H1 (cell line): Measurements from ENCODE around the gene TIMMDC1. TPM values are rescaled to one million over a fixed set of nuclear protein-coding genes. Genes with fewer than 3 reads are reported as not detected.

Source experiments
- CTCF ChIA-PET: fragments of 300-600 bp; sonication (Branson Sonifier 250); formaldehyde crosslinking; loops from one replicate; lab custom pipeline; 2021; ENCODE audit not compliant: partially characterized antibody; lab: Charles Lee
- POLR2A ChIA-PET: fragments of 300-600 bp; sonication (Branson Sonifier 250); formaldehyde crosslinking; loops from one replicate; lab custom pipeline; 2021; ENCODE audit warnings: inconsistent platforms; ENCODE audit not compliant: partially characterized antibody; lab: Charles Lee
- DNase-seq, 2 experiments: peaks; one replicate each; pipeline versions ENCODE4 v3.0.0 to v3.0.0-alpha.2; 2010 to 2022; ENCODE audit warnings: low spot score in 2 of 2, low read depth in 1 of 2, mixed read lengths in 1 of 2
- FAIRE-seq: peaks from 2 replicates; lab custom pipeline; 2011; peaks lifted over from hg19 to GRCh38; lab: Jason Lieb, UNC
- H2AFZ ChIP-seq: 2 replicates; pipeline ENCODE4 v1.8.1; 2012; ENCODE audit warnings: low read length, inconsistent platforms
- H2AK5ac ChIP-seq: 2 replicates; pipeline ENCODE4 v1.6.1; 2013; ENCODE audit warnings: low read depth, low read length
- H2BK120ac ChIP-seq: replicated peaks from 2 replicates; pipeline ENCODE3; 2013; ENCODE audit warnings: low read depth, low read length, inconsistent platforms
- H2BK12ac ChIP-seq: 2 replicates; pipeline ENCODE4 v1.6.1; 2013; ENCODE audit warnings: low read depth, low read length
- H2BK15ac ChIP-seq: 2 replicates; pipeline ENCODE4 v1.6.1; 2013; ENCODE audit warnings: low read length
- H2BK20ac ChIP-seq: 2 replicates; pipeline ENCODE4 v1.6.1; 2013; ENCODE audit warnings: low read length
- H2BK5ac ChIP-seq: 2 replicates; pipeline ENCODE4 v1.6.1; 2013; ENCODE audit warnings: low read depth, low read length
- H3K14ac ChIP-seq: 2 replicates; pipeline ENCODE4 v1.6.1; 2013; ENCODE audit warnings: inconsistent platforms; ENCODE audit not compliant: insufficient read length
- H3K18ac ChIP-seq: 2 replicates; pipeline ENCODE4 v1.6.1; 2013; ENCODE audit warnings: low read length; ENCODE audit errors: extremely low read depth
- H3K23ac ChIP-seq: 2 replicates; pipeline ENCODE4 v1.6.1; 2013; ENCODE audit warnings: inconsistent platforms; ENCODE audit not compliant: insufficient read length
- H3K23me2 ChIP-seq: 2 replicates; pipeline ENCODE4 v1.6.1; 2013; ENCODE audit warnings: low read depth, low read length
- H3K27ac ChIP-seq: 2 replicates; pipeline ENCODE4 v1.6.1; 2011; ENCODE audit warnings: low read depth, low read length, inconsistent platforms
- H3K27me3 ChIP-seq, 4 experiments: replicated peaks in 1 of 4; 1 replicate in 1 of 4; 2 replicates in 3 of 4; pipeline versions ENCODE4 v1.6.1 to v1.8.1; 2011 to 2013; ENCODE audit warnings: low read length in 3 of 4, mild to moderate bottlenecking in 3 of 4, inconsistent platforms in 2 of 4, mixed read lengths in 2 of 4, moderate library complexity in 1 of 4; ENCODE audit not compliant: control insufficient read depth in 3 of 4, insufficient read depth in 3 of 4; ENCODE audit errors: extremely low read depth in 1 of 4
- H3K36me3 ChIP-seq, 4 experiments: 2 replicates each; pipeline versions ENCODE4 v1.6.1 to v1.8.1; 2011 to 2013; ENCODE audit warnings: mild to moderate bottlenecking in 4 of 4, low read length in 3 of 4, moderate library complexity in 2 of 4, control low read depth in 1 of 4, inconsistent platforms in 1 of 4; ENCODE audit not compliant: insufficient read depth in 4 of 4, control insufficient read depth in 2 of 4
- H3K4ac ChIP-seq: replicated peaks from 2 replicates; pipeline ENCODE3; 2013; ENCODE audit warnings: low read length, low read depth, mixed read lengths, inconsistent platforms; ENCODE audit not compliant: insufficient read length
- H3K4me1 ChIP-seq, 4 experiments: replicated peaks in 1 of 4; 1 replicate in 1 of 4; 2 replicates in 3 of 4; pipeline versions ENCODE4 v1.6.1 to v1.8.1; 2011 to 2013; ENCODE audit warnings: low read length in 3 of 4, inconsistent platforms in 2 of 4, mixed read lengths in 1 of 4; ENCODE audit not compliant: insufficient read depth in 4 of 4, control insufficient read depth in 3 of 4
- H3K4me2 ChIP-seq, 2 experiments: 2 replicates each; pipeline versions ENCODE4 v1.6.1 to v1.8.1; 2011 to 2013; ENCODE audit warnings: low read depth in 2 of 2, low read length in 2 of 2, control low read depth in 1 of 2, inconsistent platforms in 1 of 2, mild to moderate bottlenecking in 1 of 2; ENCODE audit not compliant: insufficient read depth in 1 of 2
- H3K4me3 ChIP-seq, 4 experiments: fragments of 200-600, 300-600 bp in 1 of 4; sonication (generic), shearing (Covaris generic), sonication (Bioruptor Twin) in 1 of 4; 2 replicates each; pipeline versions ENCODE4 v1.5.1 to v1.8.1; 2011 to 2016; ENCODE audit warnings: low read length in 4 of 4, low read depth in 3 of 4, control low read depth in 2 of 4, inconsistent platforms in 2 of 4, mild to moderate bottlenecking in 2 of 4, mixed read lengths in 1 of 4, moderate library complexity in 1 of 4; ENCODE audit not compliant: insufficient read depth in 2 of 4; ENCODE audit errors: extremely low read depth in 1 of 4
- H3K56ac ChIP-seq: replicated peaks from 2 replicates; pipeline ENCODE3; 2013; ENCODE audit warnings: low read depth, mild to moderate bottlenecking, mixed read lengths, low read length, inconsistent platforms; ENCODE audit not compliant: insufficient read length
- H3K79me1 ChIP-seq: 2 replicates; pipeline ENCODE4 v1.6.1; 2013; ENCODE audit warnings: low read depth, low read length, control low read depth
- H3K79me2 ChIP-seq, 2 experiments: 2 replicates each; pipeline versions ENCODE4 v1.6.1 to v1.8.1; 2012 to 2013; ENCODE audit warnings: low read length in 2 of 2, mild to moderate bottlenecking in 2 of 2, inconsistent platforms in 1 of 2; ENCODE audit not compliant: insufficient read depth in 2 of 2, control insufficient read depth in 1 of 2
- H3K9ac ChIP-seq, 4 experiments: replicated peaks in 1 of 4; 1 replicate in 1 of 4; 2 replicates in 3 of 4; pipeline versions ENCODE4 v1.6.1 to v1.8.1; 2011 to 2013; ENCODE audit warnings: low read depth in 3 of 4, low read length in 3 of 4, control low read depth in 2 of 4, mild to moderate bottlenecking in 2 of 4, moderate library complexity in 2 of 4, inconsistent platforms in 1 of 4; ENCODE audit errors: extremely low read depth in 1 of 4
- H3K9me3 ChIP-seq, 2 experiments: 2 replicates each; pipeline versions ENCODE4 v1.6.1 to v1.8.1; 2012 to 2013; ENCODE audit warnings: mild to moderate bottlenecking in 2 of 2, moderate library complexity in 2 of 2, control low read depth in 1 of 2, inconsistent platforms in 1 of 2, low read depth in 1 of 2, low read length in 1 of 2, mixed read lengths in 1 of 2; ENCODE audit not compliant: insufficient read depth in 2 of 2
- H4K20me1 ChIP-seq, 2 experiments: replicated peaks in 1 of 2; 2 replicates each; pipeline versions ENCODE3 to v1.8.1; 2011 to 2013; ENCODE audit warnings: inconsistent platforms in 2 of 2, low read length in 2 of 2, mild to moderate bottlenecking in 1 of 2; ENCODE audit not compliant: insufficient read depth in 2 of 2, control insufficient read depth in 1 of 2
- H4K5ac ChIP-seq: 2 replicates; pipeline ENCODE4 v1.6.1; 2013; ENCODE audit warnings: low read length, low read depth, mixed read lengths, inconsistent platforms; ENCODE audit not compliant: insufficient read length
- H4K8ac ChIP-seq: 2 replicates; pipeline ENCODE4 v1.8.0; 2013; ENCODE audit warnings: mild to moderate bottlenecking, moderate library complexity, low read length, inconsistent platforms; ENCODE audit not compliant: insufficient read depth; ENCODE audit errors: extremely low read depth
- H4K91ac ChIP-seq: replicated peaks from 2 replicates; pipeline ENCODE3; 2013; ENCODE audit warnings: low read length, mixed read lengths, inconsistent platforms; ENCODE audit not compliant: insufficient read length
- GTF2F1 ChIP-seq: IDR thresholded peaks from 2 replicates; pipeline ENCODE4 v1.6.1; 2012; ENCODE audit warnings: low read depth, low read length, improper control_type of control experiment, borderline replicate concordance
- WGBS, 2 experiments: shearing (Covaris generic) in 1 of 2; methylation state at CpG; one replicate each; pipeline versions ENCODE4 v1.1.6 to v1.1.7; 2013 to 2015; ENCODE audit warnings: low lambda C conversion rate in 2 of 2, mixed read lengths in 2 of 2, inconsistent platforms in 1 of 2, low coverage in 1 of 2, missing lambda C conversion rate in 1 of 2; ENCODE audit not compliant: insufficient replicate concordance in 2 of 2, insufficient coverage in 1 of 2, insufficient read length in 1 of 2; ENCODE audit errors: extremely low coverage in 1 of 2, missing lambda C conversion rate in 1 of 2; 5-methylcytosine and 5-hydroxymethylcytosine counted together
- polyA plus RNA-seq, 7 experiments: library from polyadenylated mRNA; depleted of rRNA in 3 of 7; stranded (reverse) in 5 of 7; unstranded in 2 of 7; fragments of >200 nt in 5 of 7; fragments of 200-250 nt in 2 of 7; gene quantifications; 1 replicate in 5 of 7; 2 replicates in 1 of 7; 4 replicates in 1 of 7; pipeline versions ENCODE4 v1.2.1 to v1.2.3, GENCODE V29; 2011 to 2013; ENCODE audit warnings: missing spikeins in 2 of 7, mixed read lengths in 2 of 7
- total RNA-seq: library from RNA; stranded (reverse); fragmentation: NEBNext Ultra II Directional; extraction: Animal tissue kit (Norgen Biotek cat#: 25700); gene quantifications from 2 replicates; pipeline ENCODE4 v1.2.1, GENCODE V29; 2021

TIMMDC1 gene
- total and polyA plus RNA-seq, 2 of the 8 experiments (the other 6 are each of a cell fraction or from before 2014, with no cell fraction given) = 80.7 to 128 TPM

DNA sequence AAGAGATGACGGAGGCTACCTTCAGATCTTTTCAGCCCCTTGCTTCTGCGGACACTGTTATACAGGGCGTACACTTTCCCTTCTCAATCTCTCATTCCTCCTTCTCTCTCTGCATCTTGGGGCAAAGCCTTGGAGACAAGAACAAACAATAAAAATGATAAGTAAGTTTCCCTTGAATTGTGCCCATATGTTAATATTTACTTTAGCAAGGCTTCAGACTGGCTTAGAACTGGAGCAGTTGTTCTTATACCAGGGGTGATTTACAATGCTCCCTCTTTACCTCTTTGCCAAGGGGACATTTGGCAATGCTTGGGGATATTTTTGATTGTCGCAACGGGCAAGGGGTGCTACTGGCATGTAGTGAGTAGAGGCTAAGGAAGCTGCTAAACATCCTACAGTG, 29.4 kb downstream of the TIMMDC1 start:
- H4K8ac ChIP-seq = no peak overlapping the region
- H2BK20ac ChIP-seq = no peak overlapping the region
- peaks cover 0 to 4% (median 0%) of the 10 kb centered on the region in 4 experiments; a peak in 2 of 7 replicates for H3K4me1 ChIP-seq
- H2BK12ac ChIP-seq = no peak overlapping the region
- H3K79me1 ChIP-seq = no peaks in the 10 kb centered on the region
- FAIRE-seq (no peak), DNase-seq (no peak)
- 91% methylated on average over 5 of the region's 5 CpGs; no CpG with 5 or more reads in 1 of the 2 experiments for WGBS, 2 experiments
- H2AFZ ChIP-seq = no peak overlapping the region
- no peaks in the 10 kb centered on the region for H3K27me3 ChIP-seq
- H3K79me2 ChIP-seq = no peaks in the 10 kb centered on the region
- H2BK120ac ChIP-seq = no peak overlapping the region
- H2AK5ac ChIP-seq = no peak overlapping the region
- H2BK15ac ChIP-seq = no peak overlapping the region
- no peaks in the 10 kb centered on the region for H3K23me2 ChIP-seq
- ChIA-PET POLR2A (no interaction called here), CTCF (interaction anchor here (1.0 kb wide), 1 partner anchor 15 kb away, joined by 3 read pairs; no protein-coding TSS in a partner anchor)
- peaks cover 0 to 20% (median 3%) of the 10 kb centered on the region in 4 experiments; a peak in 2 of 8 replicates for H3K36me3 ChIP-seq
- no peak overlapping the region for H3K23ac ChIP-seq
- no peaks in the 10 kb centered on the region for H4K20me1 ChIP-seq
- H4K5ac ChIP-seq = no peak overlapping the region
- H3K14ac ChIP-seq = no peak overlapping the region
- no peak overlapping the region for H4K91ac ChIP-seq
- H3K4me2 ChIP-seq = no peak overlapping the region
- H3K18ac ChIP-seq = no peak overlapping the region
- H3K4ac ChIP-seq = no peak overlapping the region
- no peak overlapping the region for H3K27ac ChIP-seq
- no peak overlapping the region for H3K56ac ChIP-seq
- H3K9ac ChIP-seq = no peak overlapping the region
- no peaks in the 10 kb centered on the region for H3K9me3 ChIP-seq
- H2BK5ac ChIP-seq = no peak overlapping the region
- H3K4me3 ChIP-seq = no peak overlapping the region
- TF ChIP-seq GTF2F1 = no peak
